WTC11 (cell line): Measurements from ENCODE around the gene HSF2BP. TPM values are rescaled to one million over a fixed set of nuclear protein-coding genes. Genes with fewer than 3 reads are reported as not detected.

ENCODE experiments used
- ATAC-seq: fragments of 200-7000 bp; cut with Tn5 transposase; 2 replicates; pipeline ENCODE4 v1.10.0; 2021; ENCODE audit warnings: mild to moderate bottlenecking, moderate library complexity
- CTCF ChIA-PET: fragments of 300-600 bp; sonication (Branson Sonifier 250); formaldehyde crosslinking; loops from one replicate; lab custom pipeline; 2021; ENCODE audit warnings: antibody characterized with exemption; lab: Charles Lee
- POLR2A ChIA-PET: fragments of 350-600 bp; sonication (Branson Sonifier 250); formaldehyde crosslinking; loops from one replicate; lab custom pipeline; 2021; ENCODE audit warnings: antibody characterized with exemption; lab: Charles Lee
- DNase-seq: peaks from one replicate; pipeline ENCODE4 v3.0.0; 2021; ENCODE audit warnings: low spot score
- H3K27ac Mint-ChIP-seq: 2 replicates; pipeline ENCODE4 v1.8.0; 2021; ENCODE audit warnings: mixed read lengths
- H3K27me3 Mint-ChIP-seq: 2 replicates; pipeline ENCODE4 v1.8.0; 2021; ENCODE audit warnings: low read depth, mild to moderate bottlenecking, moderate library complexity, mixed read lengths
- H3K36me3 Mint-ChIP-seq: 2 replicates; pipeline ENCODE4 v1.8.0; 2021; ENCODE audit warnings: mixed read lengths
- H3K4me1 Mint-ChIP-seq: 2 replicates; pipeline ENCODE4 v1.8.0; 2022; ENCODE audit warnings: mixed read lengths
- H3K4me3 Mint-ChIP-seq: 2 replicates; pipeline ENCODE4 v1.8.0; 2021; ENCODE audit warnings: mild to moderate bottlenecking, moderate library complexity, mixed read lengths
- H3K9me3 Mint-ChIP-seq: 2 replicates; pipeline ENCODE4 v1.8.0; 2021; ENCODE audit warnings: mixed read lengths
- ARID4B ChIP-seq: sonication (generic); formaldehyde crosslinking; IDR thresholded peaks from 2 replicates; pipeline ENCODE4 v1.8.0; 2023; ENCODE audit warnings: missing genetic modification reagents, mild to moderate bottlenecking, borderline replicate concordance
- CDX4 ChIP-seq: fragments of 250-450 bp; sonication (Bioruptor Pico); IDR thresholded peaks from 2 replicates; pipeline ENCODE4 v1.9.0; 2021; ENCODE audit warnings: moderate library complexity, mild to moderate bottlenecking, inconsistent platforms, borderline replicate concordance
- CREM ChIP-seq: sonication (generic); formaldehyde crosslinking; IDR thresholded peaks from 2 replicates; pipeline ENCODE4 v1.8.1; 2022; ENCODE audit warnings: mild to moderate bottlenecking, missing genetic modification reagents, moderate library complexity
- E2F5 ChIP-seq: sonication (generic); formaldehyde crosslinking; IDR thresholded peaks from 2 replicates; pipeline ENCODE4 v1.8.1; 2022; ENCODE audit warnings: mild to moderate bottlenecking, moderate library complexity, missing genetic modification reagents
- EMX1 ChIP-seq: fragments of 250-450 bp; sonication (Bioruptor Pico); IDR thresholded peaks from 2 replicates; pipeline ENCODE4 v1.8.0; 2021; ENCODE audit warnings: mild to moderate bottlenecking
- ESRRA ChIP-seq: sonication (generic); formaldehyde crosslinking; IDR thresholded peaks from 2 replicates; pipeline ENCODE4 v1.8.1; 2022; ENCODE audit warnings: mild to moderate bottlenecking, missing genetic modification reagents, borderline replicate concordance
- GABPB1 ChIP-seq: sonication (generic); formaldehyde crosslinking; IDR thresholded peaks from 2 replicates; pipeline ENCODE4 v1.8.1; 2023; ENCODE audit warnings: mild to moderate bottlenecking, missing genetic modification reagents
- HMGXB4 ChIP-seq: sonication (generic); formaldehyde crosslinking; IDR thresholded peaks from 2 replicates; pipeline ENCODE4 v1.8.1; 2023; ENCODE audit warnings: mild to moderate bottlenecking, moderate library complexity, missing genetic modification reagents
- NFE2L1 ChIP-seq: sonication (generic); formaldehyde crosslinking; IDR thresholded peaks from 2 replicates; pipeline ENCODE4 v1.8.1; 2023; ENCODE audit warnings: missing genetic modification reagents
- PREB ChIP-seq: sonication (generic); formaldehyde crosslinking; IDR thresholded peaks from 2 replicates; pipeline ENCODE4 v1.8.1; 2022; ENCODE audit warnings: mild to moderate bottlenecking, missing genetic modification reagents, moderate library complexity, borderline replicate concordance
- RELA ChIP-seq: sonication (generic); formaldehyde crosslinking; IDR thresholded peaks from 2 replicates; pipeline ENCODE4 v1.8.1; 2022; ENCODE audit warnings: missing genetic modification reagents, mild to moderate bottlenecking, borderline replicate concordance
- SMAD3 ChIP-seq: sonication (generic); formaldehyde crosslinking; IDR thresholded peaks from 2 replicates; pipeline ENCODE4 v1.8.0; 2022; ENCODE audit warnings: missing genetic modification reagents, mild to moderate bottlenecking, borderline replicate concordance
- STAT6 ChIP-seq: sonication (generic); formaldehyde crosslinking; conservative IDR thresholded peaks from 2 replicates; pipeline ENCODE4 v1.8.1; 2023; ENCODE audit warnings: mild to moderate bottlenecking, low read depth, missing genetic modification reagents, moderate library complexity
- TCF7 ChIP-seq: sonication (generic); formaldehyde crosslinking; IDR thresholded peaks from 2 replicates; pipeline ENCODE4 v1.8.0; 2022; ENCODE audit warnings: mild to moderate bottlenecking, low read depth, missing genetic modification reagents, moderate library complexity
- TEAD4 ChIP-seq: sonication (generic); formaldehyde crosslinking; IDR thresholded peaks from 2 replicates; pipeline ENCODE4 v1.8.0; 2022; ENCODE audit warnings: mild to moderate bottlenecking, missing genetic modification reagents
- USF2 ChIP-seq: sonication (generic); formaldehyde crosslinking; IDR thresholded peaks from 2 replicates; pipeline ENCODE4 v1.8.1; 2023; ENCODE audit warnings: mild to moderate bottlenecking, missing genetic modification reagents, moderate library complexity
- ZNF232 ChIP-seq: sonication (generic); formaldehyde crosslinking; IDR thresholded peaks from 2 replicates; pipeline ENCODE4 v1.8.0; 2022; ENCODE audit warnings: mild to moderate bottlenecking, missing genetic modification reagents
- ZNF423 ChIP-seq: fragments of 250-450 bp; sonication (Bioruptor Pico); IDR thresholded peaks from 2 replicates; pipeline ENCODE4 v2.1.2; 2022; ENCODE audit warnings: mild to moderate bottlenecking, moderate library complexity
- total RNA-seq: library from RNA; stranded (reverse); gene quantifications from 3 replicates; pipeline ENCODE4 v1.2.3, GENCODE V29; 2021

The HSF2BP gene
- total RNA-seq, 1 experiment from 2014 or later: 1.1 TPM

GRCh38 chr21:43585514-43585913 is 73.8 kb downstream of the HSF2BP start:
- no peaks in the 10 kb centered on the region for H3K27me3 Mint-ChIP-seq
- DNase-seq (no peak), ATAC-seq (no peak)
- H3K27ac Mint-ChIP-seq: no peak overlapping the region; the same call in 1 of the 2 replicates
- POLR2A ChIA-PET: no interaction called here
- peaks cover 12% of the 10 kb centered on the region for H3K4me1 Mint-ChIP-seq
- no peak for TF ChIP-seq ESRRA (CRISPR knock-in tag)
- TF ChIP-seq CDX4 (CRISPR knock-in tag): no peak
- no peak for TF ChIP-seq ZNF232 (CRISPR knock-in tag)
- no peak for TF ChIP-seq RELA (CRISPR knock-in tag)
- no peak for TF ChIP-seq PREB (CRISPR knock-in tag)
- no peak for TF ChIP-seq EMX1 (CRISPR knock-in tag)
- no peak for TF ChIP-seq NFE2L1 (CRISPR knock-in tag)
- no peak for TF ChIP-seq USF2 (CRISPR knock-in tag)
- no peak for TF ChIP-seq TCF7 (CRISPR knock-in tag)
- no peak for TF ChIP-seq CREM (CRISPR knock-in tag)
- TF ChIP-seq ARID4B (CRISPR knock-in tag): no peak
- no peak for TF ChIP-seq E2F5 (CRISPR knock-in tag)
- no peak for TF ChIP-seq SMAD3 (CRISPR knock-in tag)
- no peak for TF ChIP-seq HMGXB4 (CRISPR knock-in tag)
- TF ChIP-seq TEAD4 (CRISPR knock-in tag): no peak
- TF ChIP-seq ZNF423 (CRISPR knock-in tag): no peak
- TF ChIP-seq GABPB1 (CRISPR knock-in tag): no peak
- no peak for TF ChIP-seq STAT6 (CRISPR knock-in tag)
- H3K4me3 Mint-ChIP-seq: no peak overlapping the region
- H3K9me3 Mint-ChIP-seq: no peaks in the 10 kb centered on the region
- H3K36me3 Mint-ChIP-seq: no peaks in the 10 kb centered on the region
- CTCF ChIA-PET: no interaction called here
